GM12874 (cell line): Measurements from ENCODE around the gene ABTB2.

ENCODE experiments used
- CTCF ChIP-seq: IDR thresholded peaks from 2 replicates; pipeline ENCODE4 v1.5.1; 2011; ENCODE audit warnings: low read depth, mild to moderate bottlenecking, control low read depth, low read length, moderate library complexity; ENCODE audit not compliant: insufficient read depth

The ABTB2 gene

GRCh38 chr11:34223021-34223813, 134.6 kb downstream of the ABTB2 start:
- TF ChIP-seq CTCF: no peak

GRCh38 chr11:34222030-34222429, 135.8 kb downstream of the ABTB2 start:
- TF ChIP-seq CTCF: no peak

- no peak for TF ChIP-seq CTCF
These were observed 137.9 kb downstream of the ABTB2 start for GRCh38 chr11:34219941-34220370.

GRCh38 chr11:34219279-34219678, 138.5 kb downstream of the ABTB2 start:
- TF ChIP-seq CTCF: no peak

GRCh38 chr11:34218067-34218466, 139.7 kb downstream of the ABTB2 start:
- TF ChIP-seq CTCF: no peak

- no peak for TF ChIP-seq CTCF
These were observed 141.1 kb downstream of the ABTB2 start for GRCh38 chr11:34216706-34217105.

GRCh38 chr11:34215806-34216453, 141.9 kb downstream of the ABTB2 start:
- TF ChIP-seq CTCF: no peak
